ENCODE results near the gene ZNF746.

The ZNF746 gene

GRCh38 chr7:149431486-149432120 is 66.0 kb downstream of the ZNF746 start:
- no peak overlapping the region for H3K27ac ChIP-seq
- no peak for TF ChIP-seq CTCF (conservative IDR thresholded peaks at IDR 0.05)

GRCh38 chr7:149430192-149430591 is 67.4 kb downstream of the ZNF746 start:
- no peak overlapping the region for H3K27ac ChIP-seq
- TF ChIP-seq CTCF (conservative IDR thresholded peaks at IDR 0.05) = no peak

- no peak overlapping the region for H3K27ac ChIP-seq
- TF ChIP-seq CTCF (conservative IDR thresholded peaks at IDR 0.05) = no peak
Observed at GRCh38 chr7:149427893-149428292, 69.7 kb downstream of the ZNF746 start.

- TF ChIP-seq CTCF (conservative IDR thresholded peaks at IDR 0.05) = no peak
- H3K27ac ChIP-seq = no peak overlapping the region
Observed at GRCh38 chr7:149427096-149427680, 70.4 kb downstream of the ZNF746 start.

GRCh38 chr7:149423449-149424110 is 74.0 kb downstream of the ZNF746 start:
- TF ChIP-seq CTCF (conservative IDR thresholded peaks at IDR 0.05) = no peak
- no peak overlapping the region for H3K27ac ChIP-seq

- peak overlapping the region; percentile 86 for H3K27ac ChIP-seq
- no peak for TF ChIP-seq CTCF (conservative IDR thresholded peaks at IDR 0.05)
Observed at GRCh38 chr7:149422914-149423301, 74.7 kb downstream of the ZNF746 start.

All from VCaP (cell line).